WTC11 (cell line): Measurements from ENCODE around the gene GSTM2. TPM values are rescaled to one million over a fixed set of nuclear protein-coding genes. Genes with fewer than 3 reads are reported as not detected.

Experiments
- ATAC-seq: fragments of 200-7000 bp; cut with Tn5 transposase; 2 replicates; pipeline ENCODE4 v1.10.0; 2021; ENCODE audit warnings: mild to moderate bottlenecking, moderate library complexity
- CTCF ChIA-PET: fragments of 300-600 bp; sonication (Branson Sonifier 250); formaldehyde crosslinking; loops from one replicate; lab custom pipeline; 2021; ENCODE audit warnings: antibody characterized with exemption; lab: Charles Lee
- POLR2A ChIA-PET: fragments of 350-600 bp; sonication (Branson Sonifier 250); formaldehyde crosslinking; loops from one replicate; lab custom pipeline; 2021; ENCODE audit warnings: antibody characterized with exemption; lab: Charles Lee
- DNase-seq: peaks from one replicate; pipeline ENCODE4 v3.0.0; 2021; ENCODE audit warnings: low spot score
- H3K27ac Mint-ChIP-seq: 2 replicates; pipeline ENCODE4 v1.8.0; 2021; ENCODE audit warnings: mixed read lengths
- H3K27me3 Mint-ChIP-seq: 2 replicates; pipeline ENCODE4 v1.8.0; 2021; ENCODE audit warnings: low read depth, mild to moderate bottlenecking, moderate library complexity, mixed read lengths
- H3K36me3 Mint-ChIP-seq: 2 replicates; pipeline ENCODE4 v1.8.0; 2021; ENCODE audit warnings: mixed read lengths
- H3K4me1 Mint-ChIP-seq: 2 replicates; pipeline ENCODE4 v1.8.0; 2022; ENCODE audit warnings: mixed read lengths
- H3K4me3 Mint-ChIP-seq: 2 replicates; pipeline ENCODE4 v1.8.0; 2021; ENCODE audit warnings: mild to moderate bottlenecking, moderate library complexity, mixed read lengths
- H3K9me3 Mint-ChIP-seq: 2 replicates; pipeline ENCODE4 v1.8.0; 2021; ENCODE audit warnings: mixed read lengths
- CREB1 ChIP-seq: sonication (generic); formaldehyde crosslinking; IDR thresholded peaks from 2 replicates; pipeline ENCODE4 v1.8.0; 2023; ENCODE audit warnings: mild to moderate bottlenecking, missing genetic modification reagents
- E2F5 ChIP-seq: sonication (generic); formaldehyde crosslinking; IDR thresholded peaks from 2 replicates; pipeline ENCODE4 v1.8.1; 2022; ENCODE audit warnings: mild to moderate bottlenecking, moderate library complexity, missing genetic modification reagents
- ELF4 ChIP-seq: sonication (generic); formaldehyde crosslinking; IDR thresholded peaks from 2 replicates; pipeline ENCODE4 v1.8.1; 2022; ENCODE audit warnings: low read depth, mild to moderate bottlenecking, moderate library complexity, missing genetic modification reagents
- GTF2I ChIP-seq: fragments of 250-450 bp; sonication (Bioruptor Pico); conservative IDR thresholded peaks from 2 replicates; pipeline ENCODE4 v1.4.0; 2021; ENCODE audit warnings: mild to moderate bottlenecking
- MLX ChIP-seq: sonication (generic); formaldehyde crosslinking; IDR thresholded peaks from 2 replicates; pipeline ENCODE4 v1.8.1; 2023; ENCODE audit warnings: mild to moderate bottlenecking, missing genetic modification reagents, moderate library complexity
- MXD4 ChIP-seq: fragments of 250-450 bp; sonication (Bioruptor Pico); IDR thresholded peaks from 2 replicates; pipeline ENCODE4 v1.8.0; 2021; ENCODE audit warnings: mild to moderate bottlenecking, moderate library complexity, borderline replicate concordance
- NFATC4 ChIP-seq: fragments of 250-450 bp; sonication (Bioruptor Pico); IDR thresholded peaks from 2 replicates; pipeline ENCODE4 v1.9.0; 2021; ENCODE audit warnings: mild to moderate bottlenecking
- NR1H2 ChIP-seq: sonication (generic); formaldehyde crosslinking; IDR thresholded peaks from 2 replicates; pipeline ENCODE4 v1.9.0; 2021; ENCODE audit warnings: mild to moderate bottlenecking, moderate library complexity, missing genetic modification reagents
- RELA ChIP-seq: sonication (generic); formaldehyde crosslinking; IDR thresholded peaks from 2 replicates; pipeline ENCODE4 v1.8.1; 2022; ENCODE audit warnings: missing genetic modification reagents, mild to moderate bottlenecking, borderline replicate concordance
- SP1 ChIP-seq: sonication (generic); formaldehyde crosslinking; conservative IDR thresholded peaks from 2 replicates; pipeline ENCODE4 v1.8.1; 2022; ENCODE audit warnings: missing genetic modification reagents
- TP53 ChIP-seq: sonication (generic); formaldehyde crosslinking; IDR thresholded peaks from 2 replicates; pipeline ENCODE4 v1.8.1; 2023; ENCODE audit warnings: mild to moderate bottlenecking, missing genetic modification reagents
- ZBTB21 ChIP-seq: sonication (generic); formaldehyde crosslinking; IDR thresholded peaks from 2 replicates; pipeline ENCODE4 v1.8.1; 2023; ENCODE audit warnings: mild to moderate bottlenecking, missing genetic modification reagents, borderline replicate concordance
- ZNF317 ChIP-seq: sonication (generic); formaldehyde crosslinking; IDR thresholded peaks from 2 replicates; pipeline ENCODE4 v1.8.1; 2023; ENCODE audit warnings: low read depth, mild to moderate bottlenecking, moderate library complexity, missing genetic modification reagents, borderline replicate concordance
- ZSCAN18 ChIP-seq: fragments of 250-450 bp; sonication (Bioruptor Pico); IDR thresholded peaks from 2 replicates; pipeline ENCODE4 v2.1.2; 2022; ENCODE audit warnings: mild to moderate bottlenecking, moderate library complexity
- total RNA-seq: library from RNA; stranded (reverse); gene quantifications from 3 replicates; pipeline ENCODE4 v1.2.3, GENCODE V29; 2021
- TF ChIP-seq, protein P1 (sequence below): sonication (generic); formaldehyde crosslinking; IDR thresholded peaks from 2 replicates; pipeline ENCODE4 v1.8.0; 2022; ENCODE audit warnings: mild to moderate bottlenecking, missing genetic modification reagents
- TF ChIP-seq, protein P2 (sequence below): fragments of 250-450 bp; sonication (Bioruptor Pico); IDR thresholded peaks from 2 replicates; pipeline ENCODE4 v1.9.0; 2021; ENCODE audit warnings: mild to moderate bottlenecking, borderline replicate concordance
- TF ChIP-seq, protein P3 (sequence below): fragments of 250-450 bp; sonication (Bioruptor Pico); conservative IDR thresholded peaks from 2 replicates; pipeline ENCODE4 v1.9.0; 2021; ENCODE audit warnings: mild to moderate bottlenecking

Gene GSTM2
- total RNA-seq, 1 experiment from 2014 or later = 12.9 TPM

GRCh38 chr1:109713636-109714035 is 45.8 kb downstream of the GSTM2 start:
- H3K4me1 Mint-ChIP-seq = no peaks in the 10 kb centered on the region
- no peak overlapping the region for H3K4me3 Mint-ChIP-seq
- no peaks in the 10 kb centered on the region; the same call in 1 of the 2 replicates for H3K27me3 Mint-ChIP-seq
- no peak overlapping the region for H3K27ac Mint-ChIP-seq
- ChIA-PET CTCF (interaction anchor here (1.0 kb wide), 1 partner anchor 73 kb away, joined by 3 read pairs; no protein-coding TSS in a partner anchor), POLR2A (no interaction called here)
- peaks cover 10% of the 10 kb centered on the region for H3K9me3 Mint-ChIP-seq
- TF ChIP-seq RELA (CRISPR knock-in tag) = no peak
- TF ChIP-seq ZSCAN18 (CRISPR knock-in tag) = no peak
- TF ChIP-seq GTF2I (CRISPR knock-in tag) = no peak
- no peak for TF ChIP-seq CREB1 (CRISPR knock-in tag)
- no peak for TF ChIP-seq TP53 (CRISPR knock-in tag)
- TF ChIP-seq ELF4 (CRISPR knock-in tag) = no peak
- no peak for TF ChIP-seq SP1 (CRISPR knock-in tag)
- TF ChIP-seq, protein P1, sequence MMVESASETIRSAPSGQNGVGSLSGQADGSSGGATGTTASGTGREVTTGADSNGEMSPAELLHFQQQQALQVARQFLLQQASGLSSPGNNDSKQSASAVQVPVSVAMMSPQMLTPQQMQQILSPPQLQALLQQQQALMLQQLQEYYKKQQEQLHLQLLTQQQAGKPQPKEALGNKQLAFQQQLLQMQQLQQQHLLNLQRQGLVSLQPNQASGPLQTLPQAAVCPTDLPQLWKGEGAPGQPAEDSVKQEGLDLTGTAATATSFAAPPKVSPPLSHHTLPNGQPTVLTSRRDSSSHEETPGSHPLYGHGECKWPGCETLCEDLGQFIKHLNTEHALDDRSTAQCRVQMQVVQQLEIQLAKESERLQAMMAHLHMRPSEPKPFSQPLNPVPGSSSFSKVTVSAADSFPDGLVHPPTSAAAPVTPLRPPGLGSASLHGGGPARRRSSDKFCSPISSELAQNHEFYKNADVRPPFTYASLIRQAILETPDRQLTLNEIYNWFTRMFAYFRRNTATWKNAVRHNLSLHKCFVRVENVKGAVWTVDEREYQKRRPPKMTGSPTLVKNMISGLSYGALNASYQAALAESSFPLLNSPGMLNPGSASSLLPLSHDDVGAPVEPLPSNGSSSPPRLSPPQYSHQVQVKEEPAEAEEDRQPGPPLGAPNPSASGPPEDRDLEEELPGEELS = no peak
- no peak for TF ChIP-seq MLX (CRISPR knock-in tag)
- H3K36me3 Mint-ChIP-seq = peaks cover 9% of the 10 kb centered on the region; the same call in 1 of the 2 replicates
- no peak for ATAC-seq
- DNase-seq = no peak

DNA sequence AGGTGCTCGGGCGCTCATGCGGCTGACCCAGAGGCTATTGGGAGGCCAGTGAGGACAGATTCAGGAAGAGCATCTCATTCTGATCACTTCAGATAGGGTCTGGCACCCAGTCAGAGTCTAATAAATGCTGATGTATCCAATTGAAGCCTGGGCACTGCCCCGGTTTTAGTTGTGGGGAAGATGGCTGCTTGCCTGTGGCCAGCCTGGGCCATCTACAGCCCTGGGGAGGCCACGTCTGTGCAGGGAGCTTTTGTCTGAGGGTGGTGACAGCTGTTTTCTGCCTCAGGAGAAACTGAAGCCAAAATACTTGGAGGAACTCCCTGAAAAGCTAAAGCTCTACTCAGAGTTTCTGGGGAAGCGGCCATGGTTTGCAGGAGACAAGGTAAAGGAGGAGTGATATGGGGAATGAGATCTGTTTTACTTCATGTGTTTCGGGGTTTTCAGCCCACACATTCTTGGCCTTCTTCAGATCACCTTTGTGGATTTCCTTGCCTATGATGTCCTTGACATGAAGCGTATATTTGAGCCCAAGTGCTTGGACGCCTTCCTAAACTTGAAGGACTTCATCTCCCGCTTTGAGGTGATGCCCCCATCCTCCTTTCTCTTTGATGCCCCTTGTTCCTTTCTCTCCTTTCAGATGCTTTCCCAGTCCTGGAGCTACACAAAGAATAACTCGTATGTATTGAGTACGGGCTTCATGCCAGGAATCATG is 47.0 kb downstream of the GSTM2 start:
- no peaks in the 10 kb centered on the region for H3K4me1 Mint-ChIP-seq
- H3K36me3 Mint-ChIP-seq = no peaks in the 10 kb centered on the region
- no peaks in the 10 kb centered on the region for H3K9me3 Mint-ChIP-seq
- no peak for DNase-seq
- TF ChIP-seq ZNF317 = no peak
- TF ChIP-seq, all 79 proteins: peak for 0
- Mint-ChIP-seq H3K27ac (no peak overlapping the region), H3K27me3 (no peaks in the 10 kb centered on the region; the same call in 1 of the 2 replicates), H3K4me3 (no peak overlapping the region)
- CTCF ChIA-PET = no interaction called here
- POLR2A ChIA-PET = no interaction called here
- ATAC-seq = no peak

GRCh38 chr1:109716121-109716520 is 48.3 kb downstream of the GSTM2 start:
- no peak overlapping the region for H3K27ac Mint-ChIP-seq
- ATAC-seq (no peak), DNase-seq (no peak)
- no peak overlapping the region for H3K4me3 Mint-ChIP-seq
- TF ChIP-seq E2F5 (CRISPR knock-in tag) (no peak), MXD4 (CRISPR knock-in tag) (no peak), NFATC4 (no peak), NR1H2 (CRISPR knock-in tag) (no peak), ZBTB21 (CRISPR knock-in tag) (no peak)
- TF ChIP-seq, protein P2, sequence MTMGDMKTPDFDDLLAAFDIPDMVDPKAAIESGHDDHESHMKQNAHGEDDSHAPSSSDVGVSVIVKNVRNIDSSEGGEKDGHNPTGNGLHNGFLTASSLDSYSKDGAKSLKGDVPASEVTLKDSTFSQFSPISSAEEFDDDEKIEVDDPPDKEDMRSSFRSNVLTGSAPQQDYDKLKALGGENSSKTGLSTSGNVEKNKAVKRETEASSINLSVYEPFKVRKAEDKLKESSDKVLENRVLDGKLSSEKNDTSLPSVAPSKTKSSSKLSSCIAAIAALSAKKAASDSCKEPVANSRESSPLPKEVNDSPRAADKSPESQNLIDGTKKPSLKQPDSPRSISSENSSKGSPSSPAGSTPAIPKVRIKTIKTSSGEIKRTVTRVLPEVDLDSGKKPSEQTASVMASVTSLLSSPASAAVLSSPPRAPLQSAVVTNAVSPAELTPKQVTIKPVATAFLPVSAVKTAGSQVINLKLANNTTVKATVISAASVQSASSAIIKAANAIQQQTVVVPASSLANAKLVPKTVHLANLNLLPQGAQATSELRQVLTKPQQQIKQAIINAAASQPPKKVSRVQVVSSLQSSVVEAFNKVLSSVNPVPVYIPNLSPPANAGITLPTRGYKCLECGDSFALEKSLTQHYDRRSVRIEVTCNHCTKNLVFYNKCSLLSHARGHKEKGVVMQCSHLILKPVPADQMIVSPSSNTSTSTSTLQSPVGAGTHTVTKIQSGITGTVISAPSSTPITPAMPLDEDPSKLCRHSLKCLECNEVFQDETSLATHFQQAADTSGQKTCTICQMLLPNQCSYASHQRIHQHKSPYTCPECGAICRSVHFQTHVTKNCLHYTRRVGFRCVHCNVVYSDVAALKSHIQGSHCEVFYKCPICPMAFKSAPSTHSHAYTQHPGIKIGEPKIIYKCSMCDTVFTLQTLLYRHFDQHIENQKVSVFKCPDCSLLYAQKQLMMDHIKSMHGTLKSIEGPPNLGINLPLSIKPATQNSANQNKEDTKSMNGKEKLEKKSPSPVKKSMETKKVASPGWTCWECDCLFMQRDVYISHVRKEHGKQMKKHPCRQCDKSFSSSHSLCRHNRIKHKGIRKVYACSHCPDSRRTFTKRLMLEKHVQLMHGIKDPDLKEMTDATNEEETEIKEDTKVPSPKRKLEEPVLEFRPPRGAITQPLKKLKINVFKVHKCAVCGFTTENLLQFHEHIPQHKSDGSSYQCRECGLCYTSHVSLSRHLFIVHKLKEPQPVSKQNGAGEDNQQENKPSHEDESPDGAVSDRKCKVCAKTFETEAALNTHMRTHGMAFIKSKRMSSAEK (CRISPR knock-in tag) = no peak
- TF ChIP-seq, protein P3, sequence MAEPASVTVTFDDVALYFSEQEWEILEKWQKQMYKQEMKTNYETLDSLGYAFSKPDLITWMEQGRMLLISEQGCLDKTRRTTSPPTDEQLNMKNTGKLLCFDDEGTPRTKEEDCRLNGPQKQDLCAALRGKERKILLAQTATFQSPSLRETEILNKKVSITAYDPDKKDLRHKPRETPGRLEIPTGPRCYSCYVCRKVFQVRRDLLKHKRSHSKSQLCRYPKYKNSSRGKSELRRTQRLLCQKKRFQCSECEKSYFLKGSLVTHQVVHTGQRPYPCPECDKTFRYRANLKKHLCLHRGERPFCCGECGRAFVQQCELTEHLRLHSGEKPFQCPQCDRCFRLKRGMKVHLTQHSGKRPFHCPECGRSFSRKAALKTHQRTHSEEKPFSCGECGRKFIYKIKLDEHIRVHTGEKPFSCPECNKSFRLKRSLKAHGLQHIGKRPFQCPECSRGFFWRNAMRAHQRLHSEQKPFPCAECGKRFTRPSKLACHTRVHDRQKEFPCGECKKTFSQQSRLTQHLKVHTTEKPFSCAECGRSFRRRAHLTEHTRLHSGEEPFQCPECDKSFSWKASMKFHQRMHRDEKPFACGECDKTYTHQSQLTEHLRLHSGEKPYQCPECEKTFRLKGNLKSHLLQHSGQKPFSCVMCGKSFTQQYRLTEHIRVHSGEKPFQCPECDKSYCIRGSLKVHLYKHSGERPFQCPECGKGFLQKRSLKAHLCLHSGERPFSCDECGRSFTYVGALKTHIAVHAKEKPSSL = no peak
- H3K27me3 Mint-ChIP-seq = no peaks in the 10 kb centered on the region; the same call in 1 of the 2 replicates
- no peaks in the 10 kb centered on the region for H3K36me3 Mint-ChIP-seq
- ChIA-PET POLR2A (no interaction called here), CTCF (interaction anchor here (2.5 kb wide), 1 partner anchor 76 kb away, joined by 15 read pairs; no protein-coding TSS in a partner anchor)
- H3K9me3 Mint-ChIP-seq = no peaks in the 10 kb centered on the region
- H3K4me1 Mint-ChIP-seq = no peaks in the 10 kb centered on the region
